Parathyroid adenoma (tissue), 2 donors: ENCODE results near the gene ECT2L.

Experiments used
- H2AFZ ChIP-seq: fragments of 300-600 bp; sonication (generic); one replicate; pipeline ENCODE4 v1.7.0; 2017; ENCODE audit warnings: antibody characterized with exemption, mild to moderate bottlenecking
- H3K27ac ChIP-seq: fragments of 300-600 bp; sonication (generic); one replicate; pipeline ENCODE4 v1.7.0; 2017
- H3K27me3 ChIP-seq: fragments of 300-600 bp; sonication (generic); one replicate; pipeline ENCODE4 v1.7.0; 2017; ENCODE audit warnings: low read length; ENCODE audit not compliant: control insufficient read depth, insufficient read depth
- H3K36me3 ChIP-seq: fragments of 300-600 bp; sonication (generic); one replicate; pipeline ENCODE4 v1.7.0; 2017; ENCODE audit warnings: low read length; ENCODE audit not compliant: control insufficient read depth, insufficient read depth
- H3K4me1 ChIP-seq: fragments of 300-600 bp; sonication (generic); one replicate; pipeline ENCODE4 v1.7.0; 2017; ENCODE audit warnings: control low read depth
- H3K4me2 ChIP-seq: fragments of 300-600 bp; sonication (generic); one replicate; pipeline ENCODE4 v1.7.0; 2017; ENCODE audit warnings: low read length
- H3K4me3 ChIP-seq: fragments of 300-600 bp; sonication (generic); one replicate; pipeline ENCODE4 v1.7.0; 2017; ENCODE audit warnings: low read depth, low read length
- H3K79me2 ChIP-seq: fragments of 300-600 bp; sonication (generic); one replicate; pipeline ENCODE4 v1.7.0; 2017; ENCODE audit warnings: control low read depth
- H3K9ac ChIP-seq: fragments of 300-600 bp; sonication (generic); one replicate; pipeline ENCODE4 v1.7.0; 2017; ENCODE audit warnings: mild to moderate bottlenecking
- H3K9me3 ChIP-seq: fragments of 300-600 bp; sonication (generic); one replicate; pipeline ENCODE4 v1.7.0; 2017; ENCODE audit warnings: low read length; ENCODE audit not compliant: control insufficient read depth
- CTCF ChIP-seq: fragments of 300-600 bp; sonication (generic); IDR thresholded peaks from one replicate; pipeline ENCODE4 v1.7.0; 2017; ENCODE audit warnings: antibody characterized with exemption, mild to moderate bottlenecking
- donor health status: primary hyperparathyroidism.

The ECT2L gene

GRCh38 chr6:138787138-138787537, 8.7 kb upstream of the ECT2L start:
- Histone ChIP-seq H3K4me1 (peaks cover under 1% of the 10 kb centered on the region), H3K79me2 (no peaks in the 10 kb centered on the region), H3K27ac (no peak overlapping the region), H3K4me3 (no peak overlapping the region), H2AFZ (no peak overlapping the region), H3K4me2 (no peak overlapping the region), H3K9ac (no peak overlapping the region), H3K36me3 (no peaks in the 10 kb centered on the region), H3K27me3 (no peaks in the 10 kb centered on the region), H3K9me3 (no peaks in the 10 kb centered on the region)
- no peak for TF ChIP-seq CTCF

- H3K4me1 ChIP-seq, result no peaks in the 10 kb centered on the region
- TF ChIP-seq CTCF, result no peak
- no peak overlapping the region for H3K4me3 ChIP-seq
Observed at GRCh38 chr6:138796771-138797170, 884 bp downstream of the ECT2L start.

DNA sequence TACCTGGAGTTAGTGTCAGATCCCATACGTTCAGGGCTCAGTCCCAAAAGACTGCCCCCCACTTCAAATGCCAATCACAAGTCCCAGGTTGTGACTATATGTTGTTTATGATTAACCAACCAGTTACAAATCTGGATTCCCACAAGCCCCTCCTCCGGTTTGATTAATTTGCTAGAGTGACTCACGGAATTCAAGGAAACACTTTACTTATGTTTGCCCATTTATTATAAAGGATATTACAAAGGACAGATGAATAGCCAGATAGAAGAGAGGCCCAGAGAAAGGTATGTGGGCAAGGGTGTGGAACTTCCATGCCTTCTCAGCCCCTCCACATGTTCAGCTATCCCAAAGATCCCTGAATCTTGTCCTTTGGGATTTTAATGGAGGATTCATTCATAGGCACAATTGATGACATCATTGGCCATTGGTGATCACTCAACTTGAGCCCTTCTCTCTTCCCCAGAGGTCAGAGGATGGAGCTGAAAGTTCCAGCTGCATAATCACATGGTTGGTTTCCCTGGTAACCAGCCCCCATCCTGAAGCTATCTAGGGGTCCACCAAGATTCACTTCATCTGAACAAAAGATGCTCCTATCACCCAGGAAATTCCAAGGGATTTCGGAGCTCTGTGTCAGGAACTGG, 2.0 kb downstream of the ECT2L start:
- Histone ChIP-seq H3K9ac (no peak overlapping the region), H2AFZ (no peak overlapping the region), H3K27me3 (no peaks in the 10 kb centered on the region), H3K4me1 (no peaks in the 10 kb centered on the region), H3K36me3 (no peaks in the 10 kb centered on the region), H3K4me2 (no peak overlapping the region), H3K4me3 (no peak overlapping the region), H3K79me2 (no peaks in the 10 kb centered on the region), H3K9me3 (no peaks in the 10 kb centered on the region), H3K27ac (no peak overlapping the region)
- no peak for TF ChIP-seq CTCF

More at GRCh38 chr6:138796771-138797170, 884 bp downstream of the ECT2L start:
- no peak overlapping the region for H3K27ac ChIP-seq
- H3K9ac ChIP-seq, result no peak overlapping the region
- H3K79me2 ChIP-seq, result no peaks in the 10 kb centered on the region
- H3K27me3 ChIP-seq, result no peaks in the 10 kb centered on the region
- H3K9me3 ChIP-seq, result no peaks in the 10 kb centered on the region
- H3K4me2 ChIP-seq, result no peak overlapping the region
- H2AFZ ChIP-seq, result no peak overlapping the region
- no peaks in the 10 kb centered on the region for H3K36me3 ChIP-seq

- TF ChIP-seq CTCF, result no peak
- Histone ChIP-seq H3K9ac (no peak overlapping the region), H2AFZ (no peak overlapping the region), H3K36me3 (no peaks in the 10 kb centered on the region), H3K27me3 (no peaks in the 10 kb centered on the region), H3K9me3 (no peaks in the 10 kb centered on the region), H3K4me1 (no peaks in the 10 kb centered on the region), H3K27ac (no peak overlapping the region), H3K79me2 (no peaks in the 10 kb centered on the region), H3K4me3 (no peak overlapping the region), H3K4me2 (no peak overlapping the region)
Observed at GRCh38 chr6:138800377-138801150, 4.7 kb downstream of the ECT2L start.

- no peak overlapping the region for H3K4me2 ChIP-seq
- H3K9ac ChIP-seq, result no peak overlapping the region
- no peak overlapping the region for H2AFZ ChIP-seq
- H3K36me3 ChIP-seq, result no peaks in the 10 kb centered on the region
- H3K27ac ChIP-seq, result no peak overlapping the region
- no peaks in the 10 kb centered on the region for H3K9me3 ChIP-seq
- no peak for TF ChIP-seq CTCF
- H3K4me1 ChIP-seq, result no peaks in the 10 kb centered on the region
- H3K4me3 ChIP-seq, result no peak overlapping the region
- no peaks in the 10 kb centered on the region for H3K27me3 ChIP-seq
- no peaks in the 10 kb centered on the region for H3K79me2 ChIP-seq
Observed at GRCh38 chr6:138803331-138803730, 7.4 kb downstream of the ECT2L start.
